HEK293 (cell line): ENCODE results near the gene PSRC1.

Experiments used
- CTCF ChIP-seq: fragments of 450-650 bp; formaldehyde crosslinking; IDR thresholded peaks from 2 replicates; pipeline ENCODE4 v1.5.1; 2016; ENCODE audit warnings: missing biosample characterization, missing genetic modification characterization
- HOXD13 ChIP-seq: sonication (generic); formaldehyde crosslinking; IDR thresholded peaks from 2 replicates; pipeline ENCODE4 v1.8.0; 2022; ENCODE audit warnings: missing genetic modification reagents, borderline replicate concordance
- MEIS1 ChIP-seq: sonication (generic); formaldehyde crosslinking; IDR thresholded peaks from 2 replicates; pipeline ENCODE4 v1.8.1; 2022; ENCODE audit warnings: missing genetic modification reagents, mild to moderate bottlenecking, borderline replicate concordance
- SALL2 ChIP-seq: fragments of 450-650 bp; formaldehyde crosslinking; IDR thresholded peaks from 2 replicates; pipeline ENCODE4 v1.5.0; 2017; ENCODE audit warnings: missing biosample characterization, mild to moderate bottlenecking, missing genetic modification characterization, borderline replicate concordance
- TRIM28 ChIP-seq: IDR thresholded peaks from 2 replicates; pipeline ENCODE4 v1.6.1; 2011; ENCODE audit warnings: low read length, control low read depth, borderline replicate concordance
- ZBTB49 ChIP-seq: fragments of 450-650 bp; formaldehyde crosslinking; IDR thresholded peaks from 2 replicates; pipeline ENCODE4 v1.5.1; 2016; ENCODE audit warnings: missing biosample characterization, missing genetic modification characterization, low read depth
- ZNF112 ChIP-seq: fragments of 450-650 bp; formaldehyde crosslinking; IDR thresholded peaks from 2 replicates; pipeline ENCODE4 v1.5.0; 2017; ENCODE audit warnings: missing biosample characterization, missing genetic modification characterization
- ZNF18 ChIP-seq: fragments of 450-650 bp; formaldehyde crosslinking; IDR thresholded peaks from 2 replicates; pipeline ENCODE4 v1.5.1; 2016; ENCODE audit warnings: missing biosample characterization, missing genetic modification characterization
- ZNF214 ChIP-seq: fragments of 450-650 bp; formaldehyde crosslinking; IDR thresholded peaks from 2 replicates; pipeline ENCODE4 v1.5.1; 2017; ENCODE audit warnings: missing biosample characterization, mild to moderate bottlenecking, missing genetic modification characterization, borderline replicate concordance
- ZNF311 ChIP-seq: fragments of 450-650 bp; formaldehyde crosslinking; IDR thresholded peaks from 2 replicates; pipeline ENCODE4 v1.5.1; 2017; ENCODE audit warnings: missing biosample characterization, missing genetic modification characterization, borderline replicate concordance
- ZNF423 ChIP-seq: fragments of 450-650 bp; formaldehyde crosslinking; IDR thresholded peaks from 2 replicates; pipeline ENCODE4 v1.5.1; 2016; ENCODE audit warnings: missing biosample characterization, missing genetic modification characterization
- ZNF449 ChIP-seq: fragments of 450-650 bp; formaldehyde crosslinking; IDR thresholded peaks from 2 replicates; pipeline ENCODE4 v1.5.1; 2017; ENCODE audit warnings: missing biosample characterization, mild to moderate bottlenecking, missing genetic modification characterization, moderate library complexity
- ZNF501 ChIP-seq: fragments of 450-650 bp; formaldehyde crosslinking; IDR thresholded peaks from 2 replicates; pipeline ENCODE4 v1.5.1; 2016; ENCODE audit warnings: missing biosample characterization, missing genetic modification characterization
- TF ChIP-seq, protein P1 (sequence below): fragments of 450-650 bp; formaldehyde crosslinking; IDR thresholded peaks from 2 replicates; pipeline ENCODE4 v1.5.1; 2016; ENCODE audit warnings: missing biosample characterization, missing genetic modification characterization

DNA sequence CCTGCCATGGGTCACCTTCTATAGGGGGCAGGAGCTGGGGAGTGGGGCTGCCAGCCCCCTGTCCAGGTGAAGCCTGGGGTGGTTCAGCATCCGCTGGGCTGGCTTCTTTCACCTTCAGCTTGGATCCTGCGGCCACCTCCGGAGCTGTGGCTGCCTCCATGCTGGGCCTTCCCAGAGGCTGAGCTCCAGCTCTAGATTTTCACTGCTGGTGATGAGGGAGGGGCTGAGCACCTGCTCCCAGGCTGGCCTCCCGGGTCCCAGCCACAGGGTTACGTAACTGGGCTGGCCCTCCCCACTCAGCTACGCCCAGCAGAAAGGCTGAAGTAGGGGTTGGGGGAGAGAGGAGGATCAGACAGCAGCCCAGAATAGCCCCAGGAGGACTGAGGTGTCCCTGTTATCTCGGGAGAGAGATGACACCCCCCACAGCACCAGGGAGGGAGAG lies 23.9 kb upstream of the PSRC1 start, which contains the start of gene MYBPHL:
- TF ChIP-seq CTCF (tag by site-specific recombination) (no peak), SALL2 (no peak), HOXD13 (CRISPR knock-in tag) (no peak), ZNF449 (tag by site-specific recombination) (no peak), ZNF214 (tag by site-specific recombination) (no peak), ZNF423 (tag by site-specific recombination) (no peak), ZNF112 (tag by site-specific recombination) (no peak), ZNF18 (tag by site-specific recombination) (no peak), ZNF311 (tag by site-specific recombination) (no peak), ZNF501 (tag by site-specific recombination) (no peak), TRIM28 (no peak), MEIS1 (no peak), ZBTB49 (tag by site-specific recombination) (no peak)
- TF ChIP-seq, protein P1, sequence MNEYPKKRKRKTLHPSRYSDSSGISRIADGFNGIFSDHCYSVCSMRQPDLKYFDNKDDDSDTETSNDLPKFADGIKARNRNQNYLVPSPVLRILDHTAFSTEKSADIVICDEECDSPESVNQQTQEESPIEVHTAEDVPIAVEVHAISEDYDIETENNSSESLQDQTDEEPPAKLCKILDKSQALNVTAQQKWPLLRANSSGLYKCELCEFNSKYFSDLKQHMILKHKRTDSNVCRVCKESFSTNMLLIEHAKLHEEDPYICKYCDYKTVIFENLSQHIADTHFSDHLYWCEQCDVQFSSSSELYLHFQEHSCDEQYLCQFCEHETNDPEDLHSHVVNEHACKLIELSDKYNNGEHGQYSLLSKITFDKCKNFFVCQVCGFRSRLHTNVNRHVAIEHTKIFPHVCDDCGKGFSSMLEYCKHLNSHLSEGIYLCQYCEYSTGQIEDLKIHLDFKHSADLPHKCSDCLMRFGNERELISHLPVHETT (tag by site-specific recombination), result no peak
